Fibroblast of the aortic adventitia (primary cell): ENCODE results near the gene FSTL1. TPM values are rescaled to one million over a fixed set of nuclear protein-coding genes. Genes with fewer than 3 reads are reported as not detected.

ENCODE experiments used
- DNase-seq: peaks from one replicate; pipeline ENCODE4 v3.0.0-alpha.2; 2010; ENCODE audit warnings: low read depth
- H3K4me3 ChIP-seq: 2 replicates; pipeline ENCODE4 v1.5.1; 2011; ENCODE audit warnings: low read depth, mild to moderate bottlenecking, control low read depth, low read length, moderate library complexity
- total RNA-seq: library from RNA; depleted of rRNA; stranded (reverse); fragments of >200 nt; gene quantifications from 2 replicates; pipeline ENCODE4 v1.2.3, GENCODE V29; 2012; ENCODE audit warnings: low replicate concordance
- TF ChIP-seq, protein P1 (sequence below): IDR thresholded peaks from 2 replicates; pipeline ENCODE4 v1.5.1; 2011; ENCODE audit warnings: mild to moderate bottlenecking, low read length, control low read depth, inconsistent platforms; ENCODE audit not compliant: insufficient read depth

Gene FSTL1
- total RNA-seq, 1 donor = 765 TPM

DNA sequence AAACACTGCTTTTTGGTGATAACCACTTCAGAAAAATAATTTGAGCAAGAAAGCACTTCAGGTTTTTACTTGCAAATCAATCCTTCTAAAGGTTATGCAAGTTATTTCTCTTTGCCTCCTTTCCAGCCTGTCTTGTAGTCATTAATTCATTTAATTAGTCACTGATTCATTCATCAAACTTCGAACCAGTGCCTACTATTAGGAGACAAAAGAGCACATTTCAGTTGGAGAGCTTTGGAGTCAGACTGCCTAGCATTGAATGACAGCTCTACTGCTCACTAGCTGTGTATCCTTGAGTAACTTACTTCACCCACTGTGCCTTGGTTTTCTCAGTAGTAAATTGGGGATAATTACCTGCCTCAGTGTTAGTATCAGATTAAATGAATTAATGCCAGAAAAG is 86.7 kb downstream of the FSTL1 start:
- no peak for DNase-seq
- H3K4me3 ChIP-seq = no peak overlapping the region
- TF ChIP-seq, protein P1, sequence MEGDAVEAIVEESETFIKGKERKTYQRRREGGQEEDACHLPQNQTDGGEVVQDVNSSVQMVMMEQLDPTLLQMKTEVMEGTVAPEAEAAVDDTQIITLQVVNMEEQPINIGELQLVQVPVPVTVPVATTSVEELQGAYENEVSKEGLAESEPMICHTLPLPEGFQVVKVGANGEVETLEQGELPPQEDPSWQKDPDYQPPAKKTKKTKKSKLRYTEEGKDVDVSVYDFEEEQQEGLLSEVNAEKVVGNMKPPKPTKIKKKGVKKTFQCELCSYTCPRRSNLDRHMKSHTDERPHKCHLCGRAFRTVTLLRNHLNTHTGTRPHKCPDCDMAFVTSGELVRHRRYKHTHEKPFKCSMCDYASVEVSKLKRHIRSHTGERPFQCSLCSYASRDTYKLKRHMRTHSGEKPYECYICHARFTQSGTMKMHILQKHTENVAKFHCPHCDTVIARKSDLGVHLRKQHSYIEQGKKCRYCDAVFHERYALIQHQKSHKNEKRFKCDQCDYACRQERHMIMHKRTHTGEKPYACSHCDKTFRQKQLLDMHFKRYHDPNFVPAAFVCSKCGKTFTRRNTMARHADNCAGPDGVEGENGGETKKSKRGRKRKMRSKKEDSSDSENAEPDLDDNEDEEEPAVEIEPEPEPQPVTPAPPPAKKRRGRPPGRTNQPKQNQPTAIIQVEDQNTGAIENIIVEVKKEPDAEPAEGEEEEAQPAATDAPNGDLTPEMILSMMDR = no peak

DNA sequence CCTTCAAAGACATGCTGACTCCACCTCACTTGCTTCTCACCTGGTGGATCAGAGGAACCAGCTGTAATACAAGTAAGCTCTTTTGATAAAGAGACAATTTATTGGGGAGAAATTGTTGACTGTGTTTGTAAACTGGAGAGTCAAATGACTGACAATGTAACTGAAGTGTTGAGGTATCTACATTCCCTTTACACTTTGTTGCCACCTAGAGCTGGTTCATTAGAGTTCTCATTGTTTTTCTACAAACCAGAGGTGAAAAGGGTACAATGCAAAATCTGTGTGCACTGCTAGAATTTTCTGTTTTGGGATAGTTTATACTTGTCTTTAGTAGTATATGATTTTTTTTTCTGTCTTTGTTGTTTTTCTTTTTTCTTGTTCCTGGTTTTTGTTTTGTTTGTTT is 93.0 kb downstream of the FSTL1 start:
- H3K4me3 ChIP-seq = no peak overlapping the region
- TF ChIP-seq, protein P1 = no peak
- DNase-seq = no peak

DNA sequence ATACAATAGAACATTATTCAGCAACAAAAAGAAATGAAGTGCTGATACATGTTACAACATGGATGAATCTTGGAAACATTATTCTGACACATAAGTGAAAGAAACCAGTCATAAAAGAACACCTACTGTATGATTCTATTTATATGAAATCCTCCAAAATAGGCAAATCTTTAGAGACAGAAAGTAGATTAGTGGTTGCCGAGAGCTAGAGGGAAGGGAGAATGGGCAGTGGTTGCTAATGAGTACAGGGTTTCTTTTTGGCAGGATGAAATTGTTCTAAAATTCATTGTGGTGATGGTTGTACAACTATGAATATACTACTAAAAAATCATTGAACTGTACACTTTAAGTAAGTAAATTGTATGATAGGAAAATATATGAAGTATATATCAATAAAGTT is 95.3 kb downstream of the FSTL1 start:
- TF ChIP-seq, protein P1 = no peak
- H3K4me3 ChIP-seq = no peak overlapping the region
- no peak for DNase-seq

DNA sequence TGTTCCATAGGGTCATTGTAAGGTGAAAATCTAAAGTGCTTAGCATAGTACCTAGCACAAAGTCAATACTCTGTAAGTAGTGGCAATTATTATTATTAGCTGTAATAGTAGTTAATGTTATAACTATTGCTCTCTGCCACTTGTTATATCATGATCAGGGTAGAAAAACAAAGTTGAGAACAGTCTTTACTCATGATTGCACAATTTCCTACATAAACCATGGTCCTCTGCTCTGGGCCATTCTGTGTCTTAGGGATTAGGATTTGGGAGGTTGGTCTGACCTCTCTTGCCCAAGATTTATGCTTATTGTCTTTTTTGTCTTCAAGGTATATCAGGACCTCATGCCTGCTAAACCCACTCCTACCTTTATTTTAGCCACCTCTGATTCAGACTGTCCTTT is 97.3 kb downstream of the FSTL1 start:
- no peak overlapping the region for H3K4me3 ChIP-seq
- TF ChIP-seq, protein P1 = no peak
- DNase-seq = no peak

DNA sequence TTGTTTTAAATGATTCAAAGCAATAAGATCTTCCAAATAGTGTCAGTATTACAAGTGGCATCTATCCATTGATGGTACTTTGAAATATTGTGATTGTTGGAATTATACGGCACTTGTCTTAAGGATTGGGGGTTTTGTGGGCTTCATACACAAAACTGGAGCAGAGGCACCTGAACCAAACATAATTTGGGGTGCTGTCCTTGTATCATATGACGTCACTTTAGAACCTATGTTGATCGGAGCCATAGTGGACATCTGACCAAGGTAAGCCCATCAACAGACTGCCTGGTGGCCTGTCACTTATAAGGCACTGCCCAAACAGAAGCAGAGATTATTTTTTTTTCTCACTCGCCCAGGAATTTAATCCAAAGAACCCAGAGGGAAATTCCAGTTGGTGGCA is 98.8 kb downstream of the FSTL1 start:
- TF ChIP-seq, protein P1 = no peak
- DNase-seq = no peak
- no peak overlapping the region for H3K4me3 ChIP-seq

DNA sequence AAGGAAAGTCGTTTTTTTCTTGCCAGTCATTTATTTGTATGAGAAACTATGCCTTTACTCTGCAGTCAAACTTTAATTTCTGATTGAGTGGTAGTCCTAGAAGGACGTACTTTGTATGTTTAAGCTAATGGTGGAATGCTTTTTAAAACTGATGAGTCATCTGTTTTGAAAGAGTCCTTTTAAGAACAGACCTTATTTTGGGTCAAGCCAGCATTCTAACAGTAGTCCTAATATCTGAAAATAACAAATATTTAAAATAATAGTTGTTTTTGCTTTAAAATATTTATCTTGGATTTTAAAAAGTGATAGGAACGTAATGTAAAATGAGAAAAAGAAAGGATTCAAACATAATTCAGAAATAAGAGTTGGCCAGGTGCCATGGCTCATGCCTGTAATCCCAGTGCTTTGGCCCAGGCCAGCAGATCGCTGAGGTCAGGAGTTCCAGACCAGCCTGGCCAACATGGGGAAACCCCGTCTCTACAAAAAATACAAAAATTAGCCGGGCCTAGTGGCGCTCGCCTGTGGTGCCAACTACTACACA is 100.3 kb downstream of the FSTL1 start:
- peak overlapping the region; percentile 37 for H3K4me3 ChIP-seq
- peak; percentile 78 for DNase-seq
- TF ChIP-seq, protein P1 = no peak

DNA sequence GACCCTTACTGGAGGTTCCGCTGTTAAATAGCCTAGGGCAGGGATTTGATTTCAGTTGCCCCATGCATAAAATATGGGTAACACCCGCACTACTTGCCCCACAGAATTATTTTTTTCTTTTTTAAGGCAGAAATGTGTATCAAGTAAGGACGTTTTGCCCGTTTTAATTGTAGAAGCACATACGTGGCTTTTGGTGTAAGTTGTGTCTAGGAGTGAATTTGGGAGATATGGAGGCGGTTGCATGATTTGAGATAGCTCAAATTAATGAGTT is 101.0 kb downstream of the FSTL1 start:
- no peak for DNase-seq
- TF ChIP-seq, protein P1 = no peak
- peak overlapping the region; percentile 86 for H3K4me3 ChIP-seq
